Suprapubic skin (tissue), 3 donors: Measurements from ENCODE around the gene NPS.

ENCODE experiments used
- POLR2A ChIP-seq, 2 donors: fragments of 450-650 bp; IDR thresholded peaks; one replicate each; pipeline ENCODE4 v1.6.1; 2017; ENCODE audit warnings: antibody characterized with exemption in 2 of 2, mild to moderate bottlenecking in 2 of 2, moderate library complexity in 2 of 2
- TF ChIP-seq, protein P1 (sequence below), 2 donors: fragments of 200-600 bp in 1 of 2; fragments of 450-650 bp in 1 of 2; sonication (generic) in 1 of 2; IDR thresholded peaks; one replicate each; pipeline ENCODE4 v1.5.1; 2016 to 2019; ENCODE audit warnings: antibody characterized with exemption in 2 of 2, mild to moderate bottlenecking in 1 of 2, moderate library complexity in 1 of 2

DNA sequence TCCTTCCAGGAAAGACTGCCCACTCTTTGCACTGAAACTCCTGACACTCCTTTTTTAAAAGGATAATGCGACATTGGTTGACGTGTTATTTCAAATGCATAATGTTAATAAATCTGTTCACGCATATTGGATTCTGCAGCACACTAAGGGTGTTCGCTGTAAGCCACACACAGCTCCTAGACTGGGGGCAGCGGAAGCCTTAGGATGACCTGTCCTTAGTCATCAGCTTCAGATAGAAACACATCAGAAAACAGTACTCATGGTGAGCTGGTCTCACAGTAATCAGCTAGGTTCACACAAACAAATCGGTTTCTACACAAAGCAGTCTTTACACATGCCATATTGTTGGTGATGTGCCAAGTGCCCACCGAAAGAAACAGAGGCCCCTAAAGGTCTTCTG lies 4.3 kb downstream of the NPS start:
- TF ChIP-seq, protein P1, sequence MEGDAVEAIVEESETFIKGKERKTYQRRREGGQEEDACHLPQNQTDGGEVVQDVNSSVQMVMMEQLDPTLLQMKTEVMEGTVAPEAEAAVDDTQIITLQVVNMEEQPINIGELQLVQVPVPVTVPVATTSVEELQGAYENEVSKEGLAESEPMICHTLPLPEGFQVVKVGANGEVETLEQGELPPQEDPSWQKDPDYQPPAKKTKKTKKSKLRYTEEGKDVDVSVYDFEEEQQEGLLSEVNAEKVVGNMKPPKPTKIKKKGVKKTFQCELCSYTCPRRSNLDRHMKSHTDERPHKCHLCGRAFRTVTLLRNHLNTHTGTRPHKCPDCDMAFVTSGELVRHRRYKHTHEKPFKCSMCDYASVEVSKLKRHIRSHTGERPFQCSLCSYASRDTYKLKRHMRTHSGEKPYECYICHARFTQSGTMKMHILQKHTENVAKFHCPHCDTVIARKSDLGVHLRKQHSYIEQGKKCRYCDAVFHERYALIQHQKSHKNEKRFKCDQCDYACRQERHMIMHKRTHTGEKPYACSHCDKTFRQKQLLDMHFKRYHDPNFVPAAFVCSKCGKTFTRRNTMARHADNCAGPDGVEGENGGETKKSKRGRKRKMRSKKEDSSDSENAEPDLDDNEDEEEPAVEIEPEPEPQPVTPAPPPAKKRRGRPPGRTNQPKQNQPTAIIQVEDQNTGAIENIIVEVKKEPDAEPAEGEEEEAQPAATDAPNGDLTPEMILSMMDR (IDR thresholded peaks at IDR 0.05): no peak
- TF ChIP-seq POLR2A (IDR thresholded peaks at IDR 0.05): no peak
